Stimulated activated CD8-positive, alpha-beta memory T cell treated with anti-CD3 and anti-CD28 coated beads, Interleukin-7, amount 100 ng/mL, for 24 hours (primary cell): Measurements from ENCODE around the gene NAMPT.

Experiments used
- DNase-seq: peaks from one replicate; pipeline ENCODE4 v3.0.0-alpha.2; 2020; ENCODE audit warnings: low read depth

NAMPT gene

DNA sequence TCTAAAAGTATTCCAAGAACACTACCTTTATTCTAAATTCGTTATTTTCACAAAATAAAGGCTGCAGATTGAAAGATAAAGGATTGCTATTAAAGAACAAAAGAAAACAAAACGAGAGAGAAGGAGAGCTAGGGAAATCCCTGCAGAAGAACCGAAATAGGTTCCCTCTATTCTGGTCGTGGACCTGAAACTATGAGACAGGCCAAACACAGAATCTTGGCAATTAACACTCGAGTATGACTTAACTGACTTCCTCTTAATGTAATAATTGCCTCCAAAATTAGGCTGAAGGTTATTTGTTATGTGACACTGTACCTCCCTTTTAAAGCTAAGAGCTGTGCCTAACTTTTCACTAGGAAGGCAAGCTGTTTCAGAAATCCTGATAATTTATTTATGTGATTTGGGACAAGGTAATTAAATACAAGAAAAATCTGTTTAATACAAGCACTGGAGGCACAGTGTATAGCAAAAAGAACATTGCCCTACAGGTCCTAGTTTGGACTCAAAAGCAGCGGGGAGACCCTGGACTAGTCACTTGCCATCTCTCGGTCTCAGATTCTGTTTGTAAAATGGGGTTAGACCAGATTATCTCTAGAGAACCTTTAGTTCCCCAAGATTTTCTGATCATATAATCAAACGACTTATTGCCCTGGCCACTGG, 11.6 kb downstream of the NAMPT start:
- DNase-seq: no peak

- no peak for DNase-seq
Measured at GRCh38 chr7:106270122-106270977, 14.4 kb downstream of the NAMPT start.

GRCh38 chr7:106269254-106269961, 15.4 kb downstream of the NAMPT start:
- DNase-seq: no peak

GRCh38 chr7:106265133-106265532, 19.6 kb downstream of the NAMPT start:
- DNase-seq: no peak

- no peak for DNase-seq
Measured at GRCh38 chr7:106262221-106262881, 22.4 kb downstream of the NAMPT start.

GRCh38 chr7:106260136-106260561, 24.6 kb downstream of the NAMPT start:
- no peak for DNase-seq

DNA sequence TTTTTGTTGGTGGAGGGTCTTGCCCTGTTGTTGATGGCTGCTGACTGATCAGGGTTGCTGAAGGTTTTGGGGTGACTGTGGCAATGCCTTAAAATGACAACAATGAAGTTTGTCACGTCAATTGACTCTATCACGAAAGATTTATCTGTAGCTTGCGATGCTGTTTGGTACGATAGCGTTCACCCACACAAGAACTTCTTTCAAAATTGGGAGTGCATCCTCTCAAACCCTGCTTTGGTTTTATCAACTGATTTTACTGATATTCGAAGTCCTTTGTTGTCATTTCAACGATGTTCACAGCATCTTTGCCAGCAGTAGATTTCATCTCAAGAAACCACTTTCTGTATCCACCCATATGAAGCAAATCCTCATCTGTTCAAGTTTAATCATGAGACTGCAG, 26.0 kb downstream of the NAMPT start:
- DNase-seq: no peak

- no peak for DNase-seq
Measured at GRCh38 chr7:106257752-106258151, 27.0 kb downstream of the NAMPT start.

GRCh38 chr7:106256144-106256543, 28.6 kb downstream of the NAMPT start:
- DNase-seq: no peak

DNA sequence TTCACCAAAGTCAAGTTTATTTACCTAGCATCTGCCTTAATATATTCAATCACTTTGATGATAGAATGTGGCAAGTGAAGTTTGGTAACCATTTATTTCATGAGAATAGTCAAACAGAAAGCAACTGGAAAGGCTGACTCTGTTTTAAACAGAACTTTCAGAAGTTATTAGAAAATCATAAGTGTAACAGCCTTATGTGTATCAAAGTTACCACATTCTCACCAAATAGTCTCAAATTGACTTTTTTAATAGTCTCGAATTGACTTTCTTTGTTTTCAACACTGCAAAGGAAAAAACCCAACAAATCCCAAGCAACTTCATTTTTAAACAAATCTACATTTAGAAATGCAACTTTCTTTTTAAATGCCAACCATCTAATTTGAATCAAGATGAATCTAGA, 29.5 kb downstream of the NAMPT start:
- DNase-seq: no peak

DNA sequence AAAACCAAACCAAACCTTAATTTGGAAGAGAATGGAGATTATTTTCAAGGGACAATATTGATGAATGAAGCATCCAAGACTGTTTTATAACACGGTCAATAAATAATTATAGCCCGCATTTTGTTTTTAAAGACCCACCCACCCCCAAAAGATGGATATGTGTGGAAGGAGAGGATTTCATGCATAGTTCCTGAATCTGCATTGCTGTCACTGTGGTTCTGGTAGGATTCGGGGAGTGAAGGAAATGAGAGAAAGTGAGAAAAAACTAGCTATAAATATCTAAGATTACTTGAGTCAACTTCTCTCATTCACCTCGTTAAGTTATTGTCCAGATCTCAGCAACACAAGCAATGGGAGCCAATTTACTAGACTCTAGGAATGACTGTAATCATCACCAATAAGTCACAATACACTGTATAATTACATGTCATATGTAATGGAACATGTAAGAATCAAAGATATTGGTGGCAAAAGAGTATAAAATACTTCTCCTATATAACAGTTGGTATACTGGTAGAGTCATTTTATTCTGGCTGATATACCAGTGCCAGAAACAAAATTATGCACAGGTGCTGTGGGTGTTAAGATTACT, 30.2 kb downstream of the NAMPT start:
- DNase-seq: no peak

DNA sequence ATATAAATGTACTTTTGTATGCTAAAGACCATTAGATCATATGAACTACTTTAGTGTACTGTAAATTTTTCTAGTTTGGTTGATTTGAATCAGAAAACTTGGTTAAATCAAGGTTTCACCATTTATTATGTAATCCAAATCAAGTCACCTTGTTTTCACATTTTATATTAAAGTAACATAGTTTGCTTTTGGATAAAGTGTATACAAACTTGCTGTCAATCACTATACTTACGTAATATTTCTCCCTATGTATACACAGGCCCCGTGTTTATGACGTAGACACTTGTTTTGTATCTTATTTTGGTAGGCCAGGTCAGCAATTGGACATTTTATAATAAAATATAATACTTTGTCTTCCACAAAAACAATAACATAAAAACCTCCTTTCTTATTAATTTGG, 32.2 kb downstream of the NAMPT start:
- no peak for DNase-seq

DNA sequence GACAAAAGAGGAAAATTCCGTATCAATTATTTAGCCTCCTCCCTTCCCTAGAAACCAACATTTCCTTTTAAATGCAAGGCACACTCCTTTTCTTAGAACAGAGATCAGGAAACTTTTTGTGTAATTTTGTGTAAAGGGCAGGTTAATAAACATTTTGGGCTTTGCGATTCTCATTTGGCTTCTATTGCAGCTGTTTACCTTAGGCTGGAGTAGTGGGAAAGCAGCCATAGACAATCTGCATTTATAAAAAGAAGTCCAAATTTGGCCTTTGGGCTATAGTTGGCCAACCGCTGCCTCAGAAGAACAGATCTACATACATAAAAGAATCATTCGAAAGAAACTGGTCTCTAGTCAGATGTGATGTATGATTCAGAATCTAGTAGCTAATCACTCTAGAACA, 35.3 kb downstream of the NAMPT start:
- no peak for DNase-seq

DNA sequence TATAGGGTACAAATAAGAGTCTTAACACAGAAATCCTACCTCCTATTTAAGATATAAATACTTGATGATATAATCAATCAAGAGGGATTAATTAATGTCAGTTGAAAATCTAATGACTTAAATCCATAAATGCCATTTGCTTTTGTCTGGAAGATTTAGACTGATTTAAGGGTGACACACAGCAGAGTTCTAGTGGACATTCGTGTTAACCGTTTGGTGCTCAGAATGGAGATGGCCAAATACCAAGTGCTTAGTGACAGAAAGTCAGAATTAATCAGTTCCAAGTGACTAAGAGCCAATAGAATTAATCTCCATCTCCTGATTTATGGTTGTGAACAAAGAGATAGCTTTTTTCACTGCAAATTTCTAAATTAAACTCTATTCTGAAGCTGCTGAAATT, 36.2 kb downstream of the NAMPT start:
- DNase-seq: no peak

- DNase-seq: no peak
Measured at GRCh38 chr7:106247841-106248240, 36.9 kb downstream of the NAMPT start.

- DNase-seq: no peak
Measured at GRCh38 chr7:106246902-106247711, 37.7 kb downstream of the NAMPT start.

GRCh38 chr7:106243893-106244292, 40.9 kb downstream of the NAMPT start:
- no peak for DNase-seq

DNA sequence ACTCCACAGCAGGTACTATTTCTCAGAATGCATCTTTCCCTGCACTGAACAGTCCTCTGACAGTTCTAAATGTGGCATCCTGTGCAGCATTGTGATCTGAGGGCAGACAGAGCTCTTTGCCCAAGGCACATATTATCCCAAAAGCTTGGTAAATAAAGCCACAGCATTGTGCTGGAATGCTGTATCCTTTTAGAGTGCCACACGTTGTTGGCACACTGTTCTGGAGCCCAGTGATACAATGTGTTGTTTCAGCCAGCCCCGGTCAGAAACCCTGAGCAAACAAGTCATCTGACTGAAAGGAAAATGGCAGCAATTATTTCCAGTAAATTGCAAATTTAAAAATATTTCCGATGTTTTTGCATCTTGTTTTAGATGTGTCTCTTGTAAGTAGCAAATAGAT, 45.4 kb downstream of the NAMPT start:
- DNase-seq: no peak

DNA sequence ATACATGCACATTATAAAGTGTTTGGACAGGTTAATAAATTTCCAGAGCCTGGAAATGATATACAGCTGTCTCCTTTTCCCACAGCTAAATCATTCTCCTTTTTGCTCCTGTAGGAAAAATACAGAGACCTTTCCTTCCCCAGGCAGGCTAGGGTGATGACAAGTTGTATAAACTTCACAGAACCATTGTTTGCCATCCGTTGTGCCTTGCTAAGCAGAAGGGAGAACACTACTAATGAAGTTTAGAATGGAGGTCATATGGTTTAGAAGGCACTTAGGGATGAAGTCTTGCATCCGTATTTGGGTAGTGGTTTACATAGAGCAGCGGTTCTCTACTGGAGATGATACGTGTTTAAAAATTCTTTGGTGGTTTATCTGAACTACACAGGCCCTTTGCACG, 46.0 kb downstream of the NAMPT start:
- DNase-seq: no peak

GRCh38 chr7:106236065-106236464, 48.7 kb downstream of the NAMPT start:
- DNase-seq: no peak

- DNase-seq: no peak
Measured at GRCh38 chr7:106234425-106234824, 50.4 kb downstream of the NAMPT start.
